HL-60 (cell line): ENCODE measurements around the gene CYP21A2.
"Not testable (repeated sequence)": the region's sequence is repeated elsewhere in the genome, so short reads cannot be mapped to it uniquely, and the experiment has no call there.

Experiments used
- GABPA ChIP-seq: IDR thresholded peaks from 2 replicates; pipeline ENCODE4 v1.6.1; 2012; ENCODE audit warnings: low read depth
- POLR2AphosphoS5 ChIP-seq: IDR thresholded peaks from 2 replicates; pipeline ENCODE4 v1.6.1; 2012; ENCODE audit warnings: low read depth
- TF ChIP-seq, protein P1 (sequence below): IDR thresholded peaks from one replicate; pipeline ENCODE4 v1.5.1; 2011; ENCODE audit warnings: low read length, control low read depth, inconsistent platforms; ENCODE audit not compliant: insufficient read depth

DNA sequence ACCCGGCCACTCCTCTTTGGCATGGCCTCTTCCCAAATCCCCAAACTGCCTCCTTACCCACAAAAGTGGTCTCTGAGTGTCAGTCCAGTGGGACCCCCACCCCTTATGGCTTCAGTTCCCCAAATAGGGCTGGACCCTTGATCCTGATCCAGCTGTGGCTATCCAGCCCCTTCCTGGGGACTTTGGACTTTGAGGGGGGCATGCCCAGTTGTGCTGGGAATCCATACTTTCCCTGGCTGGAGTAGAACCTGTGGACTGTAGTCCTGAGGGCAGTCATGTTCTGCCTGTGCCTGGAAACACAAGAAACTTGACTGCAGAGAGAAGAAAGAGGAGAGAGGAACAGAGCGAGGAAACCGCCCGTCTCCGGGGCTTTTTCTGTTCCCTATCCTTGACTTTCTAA lies 1.1 kb upstream of the CYP21A2 start:
- TF ChIP-seq, protein P1, sequence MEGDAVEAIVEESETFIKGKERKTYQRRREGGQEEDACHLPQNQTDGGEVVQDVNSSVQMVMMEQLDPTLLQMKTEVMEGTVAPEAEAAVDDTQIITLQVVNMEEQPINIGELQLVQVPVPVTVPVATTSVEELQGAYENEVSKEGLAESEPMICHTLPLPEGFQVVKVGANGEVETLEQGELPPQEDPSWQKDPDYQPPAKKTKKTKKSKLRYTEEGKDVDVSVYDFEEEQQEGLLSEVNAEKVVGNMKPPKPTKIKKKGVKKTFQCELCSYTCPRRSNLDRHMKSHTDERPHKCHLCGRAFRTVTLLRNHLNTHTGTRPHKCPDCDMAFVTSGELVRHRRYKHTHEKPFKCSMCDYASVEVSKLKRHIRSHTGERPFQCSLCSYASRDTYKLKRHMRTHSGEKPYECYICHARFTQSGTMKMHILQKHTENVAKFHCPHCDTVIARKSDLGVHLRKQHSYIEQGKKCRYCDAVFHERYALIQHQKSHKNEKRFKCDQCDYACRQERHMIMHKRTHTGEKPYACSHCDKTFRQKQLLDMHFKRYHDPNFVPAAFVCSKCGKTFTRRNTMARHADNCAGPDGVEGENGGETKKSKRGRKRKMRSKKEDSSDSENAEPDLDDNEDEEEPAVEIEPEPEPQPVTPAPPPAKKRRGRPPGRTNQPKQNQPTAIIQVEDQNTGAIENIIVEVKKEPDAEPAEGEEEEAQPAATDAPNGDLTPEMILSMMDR = not testable (repeated sequence)
- not testable (repeated sequence) for TF ChIP-seq POLR2AphosphoS5, GABPA
